SW 1271 (cell line): ENCODE results near the gene CDH4.

Source experiments
- DNase-seq, 2 experiments: peaks; one replicate each; lab custom pipeline; 2025; lab: John Stamatoyannopoulos, UW

The CDH4 gene

DNA sequence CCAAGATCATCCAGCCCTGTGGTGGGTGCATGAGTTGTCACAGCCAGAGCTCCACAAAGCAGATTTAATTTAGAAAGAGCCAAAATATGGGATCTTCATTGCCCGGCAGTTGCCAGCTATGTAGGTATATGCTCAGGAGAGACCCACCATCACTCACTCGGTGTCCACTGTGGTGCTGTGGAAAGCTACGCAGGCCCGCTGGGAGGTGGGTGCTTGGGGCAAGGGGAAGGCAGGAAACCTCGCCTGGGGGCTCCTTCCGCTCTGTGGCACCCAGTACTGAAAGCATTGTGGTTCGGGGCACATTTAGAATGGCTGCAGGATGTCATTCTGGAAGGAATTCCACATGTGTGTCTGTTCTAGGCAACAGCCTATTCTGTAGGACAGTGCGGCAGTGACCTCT is 553.7 kb downstream of the CDH4 start:
- no peak for DNase-seq

DNA sequence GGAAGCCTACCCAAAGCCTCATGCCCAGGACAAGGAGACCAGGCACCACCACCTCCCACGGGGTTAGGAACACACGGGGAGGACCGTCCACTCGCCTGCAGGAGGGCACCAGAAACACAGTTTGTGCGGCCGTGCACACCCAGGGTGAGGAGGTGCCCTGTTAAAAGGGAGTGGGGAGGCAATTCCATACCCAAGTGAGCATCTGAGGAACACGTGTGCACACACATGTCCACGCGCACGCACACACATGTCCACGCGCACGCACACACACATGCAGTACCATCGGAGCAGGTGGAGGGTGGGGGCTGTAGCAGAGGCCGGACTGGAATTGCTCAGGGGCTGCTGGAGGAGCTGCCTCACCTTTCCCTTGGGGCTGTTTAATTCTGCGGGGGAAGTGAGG is 554.3 kb downstream of the CDH4 start:
- no peak for DNase-seq

DNA sequence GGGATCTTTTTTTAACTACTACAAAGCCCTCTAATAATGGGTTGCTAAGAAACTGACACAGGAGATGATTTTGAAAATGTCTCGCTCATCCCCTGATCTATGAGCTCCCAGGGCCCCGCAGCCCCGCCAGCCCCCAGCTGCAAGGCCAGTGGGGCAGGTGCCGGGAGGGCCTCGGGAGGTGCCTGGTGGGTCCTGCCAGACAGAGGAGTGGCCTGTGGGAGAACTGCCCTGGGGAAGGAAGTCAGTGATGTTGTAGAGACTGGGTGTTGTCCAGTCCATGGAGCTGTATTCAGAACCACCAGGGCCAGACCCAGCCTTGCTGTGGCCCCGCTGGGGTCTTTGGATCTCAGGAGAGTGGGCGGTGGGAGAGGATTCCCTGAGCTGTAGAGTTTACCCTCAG is 554.9 kb downstream of the CDH4 start:
- no peak for DNase-seq

DNA sequence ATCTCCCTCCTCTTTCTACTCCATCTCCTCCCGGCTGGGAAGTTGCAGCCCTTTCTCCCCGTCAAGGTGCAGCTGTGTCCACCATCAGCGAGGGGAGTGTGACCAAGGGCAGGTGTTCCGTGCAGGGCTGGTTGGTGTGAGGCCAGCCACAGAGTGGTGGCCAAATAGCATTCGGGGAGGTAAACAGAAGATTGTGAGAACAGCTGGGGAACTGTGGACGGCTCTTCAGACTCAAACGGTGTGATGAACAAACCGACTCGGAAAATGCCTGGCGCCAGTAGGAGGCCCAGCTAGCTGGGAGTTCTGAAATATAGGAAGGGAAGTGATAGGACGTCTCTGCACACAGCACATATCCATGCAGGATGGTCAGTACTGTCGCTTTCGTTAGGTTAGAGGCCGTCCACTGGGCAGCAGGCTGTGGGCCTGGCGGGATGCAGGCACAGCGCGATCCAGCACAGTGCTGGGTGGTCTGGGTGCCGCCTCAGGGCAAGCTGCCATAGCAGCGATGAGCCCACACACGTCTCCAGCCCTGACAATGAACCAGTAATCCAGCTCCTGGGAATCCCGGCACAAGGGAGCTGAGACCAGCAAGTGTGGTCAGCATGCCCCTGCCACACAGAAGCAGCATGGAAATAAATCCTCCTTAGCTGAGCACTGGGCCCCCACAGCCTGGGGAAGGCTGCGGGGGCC is 555.6 kb downstream of the CDH4 start:
- no peak for DNase-seq

DNA sequence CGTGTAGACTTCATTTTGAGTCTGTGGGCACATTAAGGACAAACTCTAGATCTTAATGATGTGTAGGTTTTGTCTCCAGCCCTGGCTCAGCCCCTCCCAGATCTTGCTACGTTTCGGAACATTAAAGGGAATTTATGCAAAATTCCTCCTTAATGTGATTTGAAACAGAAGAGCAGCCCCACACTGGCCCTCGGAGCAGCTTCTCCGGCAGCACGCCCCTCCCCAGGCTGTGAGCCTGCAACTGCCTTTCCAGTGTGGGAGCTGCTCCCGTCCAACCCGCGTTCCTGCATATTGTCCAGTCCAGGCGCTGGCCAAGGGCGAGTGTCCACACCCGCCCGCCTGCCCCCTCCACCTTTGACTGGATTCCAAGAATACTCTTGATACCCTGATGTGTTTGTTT is 556.4 kb downstream of the CDH4 start:
- DNase-seq = no peak

DNA sequence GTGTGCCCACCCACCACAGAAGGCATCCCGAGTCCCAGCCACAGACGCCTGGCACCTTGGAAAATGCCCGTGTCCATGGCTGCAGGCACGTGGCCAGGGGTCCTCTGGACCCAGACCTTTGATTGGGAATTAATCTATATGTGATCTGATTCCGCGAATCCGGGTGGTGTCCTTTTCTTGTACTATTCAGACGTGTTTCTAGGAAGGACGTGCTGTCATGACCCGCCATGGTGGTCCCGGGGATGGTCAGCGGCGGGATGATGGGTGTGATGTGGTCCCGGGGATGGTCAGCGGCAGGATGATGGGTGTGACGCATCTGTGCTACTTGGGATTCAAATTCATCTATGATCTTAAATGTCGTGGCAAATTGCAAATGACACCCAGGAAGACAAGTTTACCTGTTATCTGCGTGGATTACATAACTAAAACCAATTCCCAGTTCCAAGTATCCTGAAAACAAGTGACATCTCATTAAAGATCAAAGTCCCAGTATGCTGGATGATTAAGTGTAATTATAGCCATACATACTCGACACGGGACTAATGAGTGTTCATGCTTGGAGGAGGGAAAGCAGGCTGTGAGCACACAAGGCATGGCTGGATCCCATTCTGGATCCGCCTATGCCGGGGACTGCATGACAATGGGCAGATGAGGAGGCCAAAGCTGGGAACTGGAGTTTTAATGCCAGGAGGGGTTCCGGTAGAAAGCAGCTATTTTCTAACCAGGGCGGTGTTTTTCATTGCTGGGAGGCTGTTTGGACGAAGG is 557.1 kb downstream of the CDH4 start:
- DNase-seq = no peak

DNA sequence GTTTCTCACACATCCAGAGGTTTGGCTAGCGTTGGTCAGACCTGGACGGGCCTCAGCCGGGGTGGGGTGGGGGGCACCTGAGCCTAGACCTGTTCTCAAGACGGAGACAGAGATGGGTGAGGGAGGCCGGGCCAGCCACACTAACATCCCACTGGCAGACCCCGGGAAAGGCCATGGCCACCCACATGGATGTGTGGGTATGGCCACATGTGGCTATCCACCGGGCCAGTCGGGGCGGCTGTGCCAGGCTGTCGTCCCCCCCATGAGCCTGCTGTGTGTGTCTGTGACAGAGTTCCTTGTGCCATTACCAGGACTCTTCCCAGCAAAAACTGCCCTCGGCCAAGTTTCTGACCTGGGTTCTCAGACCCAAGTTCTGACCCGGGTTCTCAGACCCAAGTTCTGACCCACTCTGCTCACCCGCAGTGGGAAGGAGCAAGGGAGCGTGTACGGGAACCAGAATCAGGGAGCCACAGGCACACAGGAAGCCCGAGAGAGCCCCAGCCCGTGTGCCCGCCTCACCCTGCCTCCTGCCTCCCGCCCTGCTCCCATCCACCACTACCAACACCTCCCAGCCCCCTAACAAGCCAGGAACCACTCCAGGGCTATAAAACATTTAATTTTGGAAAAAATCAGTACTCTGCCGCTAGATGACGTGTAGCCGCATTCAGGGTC is 558.1 kb downstream of the CDH4 start:
- DNase-seq = no peak

DNA sequence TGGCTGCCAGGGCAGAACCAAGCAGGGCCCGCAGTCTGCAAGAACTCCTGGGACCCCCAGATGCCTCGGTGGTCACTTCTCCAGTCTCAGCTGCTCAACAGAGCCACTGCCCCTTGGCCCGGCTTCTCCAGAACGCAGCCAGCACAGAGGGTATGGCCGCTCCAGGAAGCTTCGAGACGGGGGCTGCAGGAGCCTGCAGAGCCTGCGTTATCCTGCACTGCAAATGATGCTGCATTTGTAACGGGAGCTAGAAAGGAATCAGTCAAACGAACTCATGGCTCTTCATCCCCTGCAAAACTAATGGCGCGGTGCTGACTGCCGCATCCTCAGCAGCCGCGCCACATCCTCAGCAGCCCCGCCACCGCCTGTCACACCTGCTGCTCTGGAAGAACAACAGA is 558.7 kb downstream of the CDH4 start:
- DNase-seq = no peak

DNA sequence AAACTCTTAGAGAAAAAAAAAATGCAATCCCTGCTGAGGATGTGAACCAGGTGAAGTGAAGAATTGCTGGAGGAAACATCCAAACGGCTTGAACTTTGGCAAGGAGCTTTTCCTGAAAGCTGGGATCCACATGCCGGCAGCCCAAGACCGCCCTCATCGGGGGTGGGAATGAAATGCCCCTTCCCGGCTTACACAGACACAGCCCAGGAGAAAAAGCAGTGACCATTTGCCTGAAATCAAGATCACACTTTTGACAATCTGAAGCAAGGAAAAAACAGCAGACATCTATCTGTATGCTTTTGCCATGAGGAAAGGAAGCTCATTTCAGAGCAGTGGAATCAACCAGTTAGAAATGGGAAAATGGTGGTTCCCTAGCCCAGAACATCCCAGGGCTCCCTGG is 559.1 kb downstream of the CDH4 start:
- DNase-seq = no peak

DNA sequence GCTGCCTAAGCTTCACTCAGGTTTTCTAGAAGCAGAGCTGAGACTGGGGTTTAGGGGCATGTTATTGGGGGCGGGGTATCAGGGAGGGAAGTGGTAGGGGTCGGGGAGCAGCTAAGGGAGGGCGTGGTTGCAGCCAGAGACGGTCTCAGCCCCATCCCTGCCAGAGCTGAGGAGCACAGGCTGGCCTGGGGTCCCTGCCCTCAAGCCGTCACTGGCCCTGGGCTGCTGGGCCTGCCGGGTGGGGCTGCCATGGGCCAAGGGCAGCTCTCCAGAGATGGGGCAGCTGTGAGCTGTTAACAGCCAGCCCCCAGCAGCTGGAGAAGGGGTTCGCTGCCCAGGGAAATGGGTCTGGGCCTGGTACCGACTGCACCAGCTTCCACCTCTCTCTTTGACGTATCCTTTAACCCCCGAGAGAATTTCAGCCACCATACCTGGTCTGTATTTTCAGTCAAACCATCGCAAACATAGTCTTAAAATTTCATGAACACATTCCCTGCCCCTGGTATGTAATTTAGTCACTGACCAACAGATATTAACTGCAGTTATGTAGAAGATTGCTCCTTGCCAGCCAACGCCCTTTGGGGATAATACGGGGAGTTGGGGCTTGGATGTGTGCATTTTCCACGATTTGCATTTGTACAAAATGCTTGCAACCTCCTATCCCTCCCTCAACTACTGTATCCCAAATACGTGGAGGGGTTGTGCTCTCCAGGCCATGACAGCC is 560.2 kb downstream of the CDH4 start:
- DNase-seq = no peak

DNA sequence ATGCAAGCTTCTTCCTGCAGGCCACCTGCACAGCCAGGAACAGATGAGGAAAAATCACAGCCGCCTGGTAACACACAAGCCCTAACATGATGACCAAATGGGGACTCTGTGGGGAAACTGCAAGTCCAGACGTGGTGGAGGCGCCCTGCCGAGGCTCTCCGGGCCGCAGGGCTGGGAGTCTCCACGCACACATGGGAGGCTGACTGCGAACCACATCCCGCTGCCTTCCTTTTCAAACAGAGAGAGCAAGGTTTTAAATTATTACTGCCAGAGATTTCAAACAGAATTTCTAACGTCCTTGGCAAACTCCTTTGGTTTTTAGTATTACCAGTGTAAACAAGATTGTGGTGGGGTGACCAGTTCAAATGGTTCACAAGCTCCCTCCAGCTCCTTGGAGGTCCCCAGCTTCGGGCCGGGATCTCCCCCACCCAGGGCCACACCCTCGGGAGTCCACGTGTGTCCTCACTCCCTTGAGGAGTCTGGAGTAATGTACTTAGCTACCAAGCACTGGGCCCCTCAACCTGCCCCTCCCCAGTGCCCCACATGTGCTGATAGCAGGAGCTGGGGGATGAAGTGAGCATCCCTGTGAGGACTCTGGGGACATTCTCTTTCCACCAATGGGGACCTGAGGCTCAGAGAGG is 560.9 kb downstream of the CDH4 start:
- no peak for DNase-seq

DNA sequence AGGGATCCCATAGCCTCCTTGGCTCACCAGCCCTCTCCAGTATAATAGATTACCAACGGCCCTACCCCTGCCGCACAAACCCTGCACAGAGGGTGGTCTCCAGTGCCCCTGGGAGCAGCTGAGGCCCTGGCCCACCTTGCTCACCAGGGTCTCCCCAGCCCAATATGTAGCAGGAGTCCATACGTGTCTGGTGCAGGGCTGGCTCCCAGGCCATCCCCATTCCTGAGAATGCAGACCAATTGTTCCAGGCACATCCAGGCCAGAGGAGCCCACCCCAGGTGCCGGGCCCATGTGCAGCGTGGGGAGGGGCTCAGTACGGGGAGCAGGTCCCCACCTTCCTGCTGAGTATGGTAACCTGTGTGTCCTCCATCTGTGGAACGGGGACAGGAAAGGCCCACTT is 561.7 kb downstream of the CDH4 start:
- no peak for DNase-seq

DNA sequence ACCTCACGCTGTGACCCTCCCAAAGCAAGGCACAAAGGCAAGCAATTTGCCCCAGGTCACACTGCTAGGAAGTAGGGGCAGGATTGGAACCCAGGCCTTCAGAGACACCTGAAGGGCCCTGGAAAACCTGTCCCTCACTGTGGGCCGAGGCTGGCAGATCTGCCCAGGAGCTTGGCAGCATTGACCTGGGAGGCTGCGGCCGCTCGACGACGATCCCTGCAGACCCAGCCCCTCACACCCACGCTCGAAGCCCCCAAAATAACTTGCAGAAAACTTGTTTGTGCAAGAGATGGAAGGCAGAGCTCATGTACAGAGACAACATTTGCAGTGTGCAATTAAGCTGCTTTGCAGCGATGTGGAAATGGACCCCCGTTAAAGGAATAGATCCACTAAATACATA is 562.2 kb downstream of the CDH4 start:
- DNase-seq = no peak

DNA sequence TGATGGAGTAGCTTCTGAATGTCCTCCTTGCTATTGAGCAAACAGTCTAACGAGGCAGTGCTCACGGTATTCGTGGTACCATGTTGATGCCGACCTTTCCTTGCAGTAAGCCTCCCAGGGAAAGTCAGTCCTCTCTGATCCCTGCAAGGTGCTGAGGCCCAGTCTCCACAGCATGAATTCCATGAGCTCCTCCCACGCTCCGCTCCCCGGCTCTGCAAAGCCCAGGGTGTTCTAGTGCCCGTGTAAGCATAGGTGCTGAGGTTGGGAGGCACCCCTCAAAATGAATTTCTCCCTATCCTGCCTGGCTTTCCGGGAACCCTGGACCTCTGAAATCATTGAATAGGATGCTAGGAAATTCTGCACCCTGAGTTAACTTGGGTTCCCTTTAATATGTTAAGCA is 562.7 kb downstream of the CDH4 start:
- DNase-seq = no peak

DNA sequence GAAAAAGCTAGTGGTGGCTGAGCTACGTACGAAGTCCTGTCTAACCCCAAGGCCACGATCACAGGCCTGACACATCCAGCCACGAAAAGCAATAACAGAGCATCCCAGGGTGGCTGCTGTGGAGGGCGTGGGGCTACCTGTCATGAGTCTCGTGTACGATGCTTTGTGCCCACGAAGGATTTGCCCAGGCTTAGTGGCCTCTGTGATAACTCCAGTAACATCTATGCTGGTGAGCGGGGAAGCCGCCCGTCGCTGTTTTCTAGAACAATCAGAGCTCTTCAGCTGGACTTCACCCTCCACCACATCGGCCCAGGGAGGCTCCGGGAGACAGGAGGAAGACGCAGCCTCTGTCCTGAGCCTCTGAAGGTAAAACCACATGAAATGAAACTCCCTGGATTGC is 563.1 kb downstream of the CDH4 start:
- no peak for DNase-seq

DNA sequence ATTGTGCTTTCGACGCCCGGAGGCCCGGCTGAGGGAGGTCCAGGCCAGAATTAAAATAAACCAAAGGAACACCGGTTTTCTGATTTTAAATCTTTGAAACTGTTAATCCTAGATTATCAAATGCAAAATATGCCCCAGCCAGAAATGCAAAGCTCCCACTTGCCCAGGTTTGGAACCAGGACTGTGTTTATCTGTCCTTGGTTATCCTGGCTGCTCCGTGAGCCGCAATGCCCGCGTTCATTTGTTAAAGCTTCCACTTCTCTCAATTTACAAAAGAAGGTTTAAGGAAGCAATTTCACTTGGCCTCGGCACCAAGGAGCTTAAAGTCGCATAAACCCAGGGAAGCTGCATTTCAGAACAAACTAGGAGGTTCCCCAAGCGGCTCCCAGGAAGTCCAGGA is 563.6 kb downstream of the CDH4 start:
- no peak for DNase-seq

DNA sequence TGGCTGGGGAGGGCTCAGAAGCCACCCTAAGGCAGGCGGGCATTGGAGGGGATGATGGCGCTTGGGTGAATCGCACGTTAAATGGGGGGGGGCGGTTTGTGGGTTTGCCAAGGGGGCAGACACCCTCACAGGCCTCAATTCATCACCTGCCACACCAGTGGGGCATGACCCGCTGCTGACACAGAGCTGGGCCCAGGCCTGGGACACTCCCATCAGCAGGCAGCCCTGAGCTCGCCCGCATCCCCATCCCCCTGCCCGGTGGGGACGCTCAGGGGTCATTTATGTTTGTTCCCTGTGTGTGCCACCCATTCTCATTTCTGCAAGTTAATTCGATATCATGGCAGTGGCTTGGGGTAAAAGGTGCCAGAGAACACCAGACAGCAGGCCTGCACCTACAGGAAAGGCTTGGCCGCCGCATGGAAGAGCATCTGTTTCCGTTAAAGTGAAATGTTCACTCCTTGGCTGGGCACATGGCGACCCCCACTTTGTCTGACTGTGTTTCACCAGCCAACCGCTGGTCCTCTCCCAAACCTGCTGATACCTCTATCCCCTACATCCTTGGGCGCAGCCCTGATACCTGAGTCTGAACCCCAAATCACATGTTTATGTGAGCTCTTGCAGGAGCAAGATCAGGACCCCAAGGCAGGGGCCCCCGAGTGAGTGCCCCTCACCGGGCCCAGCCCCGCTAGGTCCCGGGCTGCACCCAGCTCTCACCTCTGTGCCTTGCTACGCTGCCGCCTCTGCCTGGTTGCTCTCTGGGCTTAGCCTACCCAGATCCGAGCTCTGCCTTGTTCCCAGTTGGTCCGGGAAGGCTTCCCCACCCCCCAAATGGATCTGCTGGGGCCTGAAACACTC is 564.8 kb downstream of the CDH4 start:
- no peak for DNase-seq

DNA sequence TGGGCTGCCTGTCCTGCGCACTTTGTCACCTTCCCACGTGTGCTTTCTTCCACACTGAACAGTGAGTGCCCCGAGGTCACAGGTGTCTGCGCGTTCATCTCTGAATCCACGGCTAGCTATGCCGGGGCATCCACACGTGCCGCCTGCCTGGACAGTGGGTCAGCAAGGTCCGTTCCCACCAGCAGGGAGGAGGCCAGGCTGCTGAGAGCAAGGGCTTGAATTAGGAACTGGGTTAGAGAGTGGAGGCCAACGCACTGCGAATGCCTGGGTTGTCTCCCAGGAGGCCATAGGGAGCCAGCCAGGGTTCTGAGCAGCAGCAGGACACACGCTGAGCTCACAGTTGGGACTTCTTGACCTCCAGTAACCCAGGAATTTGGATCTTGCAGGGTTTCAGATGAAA is 565.5 kb downstream of the CDH4 start:
- DNase-seq = no peak

DNA sequence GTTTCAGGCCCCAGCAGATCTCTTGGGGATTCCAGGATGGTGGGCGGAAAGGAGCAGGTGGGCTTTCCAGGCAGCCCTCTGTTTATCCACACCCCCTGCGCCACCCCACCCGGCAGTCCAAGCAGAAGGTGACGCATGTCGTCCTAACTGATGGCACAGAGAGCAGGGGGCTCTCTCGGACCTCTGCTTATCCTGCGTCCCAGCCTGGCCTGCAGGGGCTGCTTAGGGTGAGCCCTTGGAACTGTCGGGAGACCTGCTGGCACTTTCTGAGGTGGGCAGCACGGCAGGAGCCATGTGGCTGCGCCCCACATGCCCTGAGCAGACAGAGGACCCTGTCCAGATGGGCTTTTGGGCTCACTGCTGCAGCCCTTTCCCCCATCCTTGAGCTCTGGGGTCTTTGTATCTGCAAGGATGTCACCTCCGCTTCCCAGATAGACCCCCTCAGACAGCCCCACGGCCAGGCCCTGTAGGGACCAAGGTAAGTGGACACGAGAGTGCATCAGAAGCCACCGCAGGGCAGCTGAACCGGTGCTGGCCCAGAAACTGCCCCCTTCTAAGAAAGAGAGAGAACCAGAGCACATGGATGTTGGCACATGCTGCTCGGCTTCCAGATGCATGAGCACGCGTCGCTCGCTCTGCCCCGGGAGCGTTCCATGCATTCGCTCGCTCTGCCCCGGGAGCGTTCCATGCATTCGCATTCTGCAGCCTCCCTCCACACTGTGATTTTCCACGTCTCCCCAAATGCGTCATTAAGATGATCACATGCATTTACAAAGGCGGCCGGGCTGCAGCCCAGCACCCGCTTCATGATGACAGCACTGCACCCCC is 566.9 kb downstream of the CDH4 start:
- DNase-seq = no peak

DNA sequence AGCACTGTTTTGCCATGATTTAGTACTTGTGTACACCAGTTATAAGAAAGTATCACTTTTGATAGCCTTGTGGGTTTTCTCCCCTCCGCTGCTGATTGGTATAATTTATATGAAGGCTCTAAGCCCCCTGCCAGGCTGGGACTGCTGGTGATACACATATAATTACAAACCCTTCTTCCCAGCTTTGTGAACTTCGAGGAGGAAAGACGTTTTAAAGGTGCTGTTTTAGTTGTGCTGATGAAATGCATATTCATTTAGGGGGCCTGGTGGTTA is 567.4 kb downstream of the CDH4 start:
- DNase-seq = no peak
